WTC11 (cell line): Measurements from ENCODE around the gene PTPRG. TPM values are rescaled to one million over a fixed set of nuclear protein-coding genes. Genes with fewer than 3 reads are reported as not detected.

Experiments
- ATAC-seq: fragments of 200-7000 bp; cut with Tn5 transposase; 2 replicates; pipeline ENCODE4 v1.10.0; 2021; ENCODE audit warnings: mild to moderate bottlenecking, moderate library complexity
- CTCF ChIA-PET: fragments of 300-600 bp; sonication (Branson Sonifier 250); formaldehyde crosslinking; loops from one replicate; lab custom pipeline; 2021; ENCODE audit warnings: antibody characterized with exemption; lab: Charles Lee
- POLR2A ChIA-PET: fragments of 350-600 bp; sonication (Branson Sonifier 250); formaldehyde crosslinking; loops from one replicate; lab custom pipeline; 2021; ENCODE audit warnings: antibody characterized with exemption; lab: Charles Lee
- DNase-seq: peaks from one replicate; pipeline ENCODE4 v3.0.0; 2021; ENCODE audit warnings: low spot score
- H3K27ac Mint-ChIP-seq: 2 replicates; pipeline ENCODE4 v1.8.0; 2021; ENCODE audit warnings: mixed read lengths
- H3K27me3 Mint-ChIP-seq: 2 replicates; pipeline ENCODE4 v1.8.0; 2021; ENCODE audit warnings: low read depth, mild to moderate bottlenecking, moderate library complexity, mixed read lengths
- H3K36me3 Mint-ChIP-seq: 2 replicates; pipeline ENCODE4 v1.8.0; 2021; ENCODE audit warnings: mixed read lengths
- H3K4me1 Mint-ChIP-seq: 2 replicates; pipeline ENCODE4 v1.8.0; 2022; ENCODE audit warnings: mixed read lengths
- H3K4me3 Mint-ChIP-seq: 2 replicates; pipeline ENCODE4 v1.8.0; 2021; ENCODE audit warnings: mild to moderate bottlenecking, moderate library complexity, mixed read lengths
- H3K9me3 Mint-ChIP-seq: 2 replicates; pipeline ENCODE4 v1.8.0; 2021; ENCODE audit warnings: mixed read lengths
- CDX4 ChIP-seq: fragments of 250-450 bp; sonication (Bioruptor Pico); IDR thresholded peaks from 2 replicates; pipeline ENCODE4 v1.9.0; 2021; ENCODE audit warnings: moderate library complexity, mild to moderate bottlenecking, inconsistent platforms, borderline replicate concordance
- CREB1 ChIP-seq: sonication (generic); formaldehyde crosslinking; IDR thresholded peaks from 2 replicates; pipeline ENCODE4 v1.8.0; 2023; ENCODE audit warnings: mild to moderate bottlenecking, missing genetic modification reagents
- CREM ChIP-seq: sonication (generic); formaldehyde crosslinking; IDR thresholded peaks from 2 replicates; pipeline ENCODE4 v1.8.1; 2022; ENCODE audit warnings: mild to moderate bottlenecking, missing genetic modification reagents, moderate library complexity
- ELF4 ChIP-seq: sonication (generic); formaldehyde crosslinking; IDR thresholded peaks from 2 replicates; pipeline ENCODE4 v1.8.1; 2022; ENCODE audit warnings: low read depth, mild to moderate bottlenecking, moderate library complexity, missing genetic modification reagents
- EMX1 ChIP-seq: fragments of 250-450 bp; sonication (Bioruptor Pico); IDR thresholded peaks from 2 replicates; pipeline ENCODE4 v1.8.0; 2021; ENCODE audit warnings: mild to moderate bottlenecking
- ESRRA ChIP-seq: sonication (generic); formaldehyde crosslinking; IDR thresholded peaks from 2 replicates; pipeline ENCODE4 v1.8.1; 2022; ENCODE audit warnings: mild to moderate bottlenecking, missing genetic modification reagents, borderline replicate concordance
- ETV6 ChIP-seq: sonication (generic); formaldehyde crosslinking; IDR thresholded peaks from 2 replicates; pipeline ENCODE4 v1.8.1; 2022; ENCODE audit warnings: mild to moderate bottlenecking, missing genetic modification reagents
- FOXP1 ChIP-seq: sonication (generic); formaldehyde crosslinking; IDR thresholded peaks from 2 replicates; pipeline ENCODE4 v1.8.0; 2022; ENCODE audit warnings: missing genetic modification reagents, mild to moderate bottlenecking, moderate library complexity, borderline replicate concordance
- GTF2I ChIP-seq: fragments of 250-450 bp; sonication (Bioruptor Pico); conservative IDR thresholded peaks from 2 replicates; pipeline ENCODE4 v1.4.0; 2021; ENCODE audit warnings: mild to moderate bottlenecking
- HMGXB4 ChIP-seq: sonication (generic); formaldehyde crosslinking; IDR thresholded peaks from 2 replicates; pipeline ENCODE4 v1.8.1; 2023; ENCODE audit warnings: mild to moderate bottlenecking, moderate library complexity, missing genetic modification reagents
- PRDM15 ChIP-seq: sonication (generic); formaldehyde crosslinking; IDR thresholded peaks from 2 replicates; pipeline ENCODE4 v1.8.0; 2022; ENCODE audit warnings: missing genetic modification reagents
- SMAD4 ChIP-seq: sonication (generic); formaldehyde crosslinking; IDR thresholded peaks from 2 replicates; pipeline ENCODE4 v1.8.0; 2022; ENCODE audit warnings: mild to moderate bottlenecking, missing genetic modification reagents
- ZBTB21 ChIP-seq: sonication (generic); formaldehyde crosslinking; IDR thresholded peaks from 2 replicates; pipeline ENCODE4 v1.8.1; 2023; ENCODE audit warnings: mild to moderate bottlenecking, missing genetic modification reagents, borderline replicate concordance
- ZBTB43 ChIP-seq: sonication (generic); formaldehyde crosslinking; IDR thresholded peaks from 2 replicates; pipeline ENCODE4 v1.8.1; 2023; ENCODE audit warnings: mild to moderate bottlenecking, missing genetic modification reagents
- ZNF317 ChIP-seq: sonication (generic); formaldehyde crosslinking; IDR thresholded peaks from 2 replicates; pipeline ENCODE4 v1.8.1; 2023; ENCODE audit warnings: low read depth, mild to moderate bottlenecking, moderate library complexity, missing genetic modification reagents, borderline replicate concordance
- total RNA-seq: library from RNA; stranded (reverse); gene quantifications from 3 replicates; pipeline ENCODE4 v1.2.3, GENCODE V29; 2021
- TF ChIP-seq, protein P1 (sequence below): sonication (generic); formaldehyde crosslinking; IDR thresholded peaks from 2 replicates; pipeline ENCODE4 v1.8.0; 2023; ENCODE audit warnings: missing genetic modification reagents
- TF ChIP-seq, protein P2 (sequence below): sonication (generic); formaldehyde crosslinking; IDR thresholded peaks from 2 replicates; pipeline ENCODE4 v1.8.0; 2023; ENCODE audit warnings: mild to moderate bottlenecking, missing genetic modification reagents

PTPRG gene
- total RNA-seq, 1 experiment from 2014 or later = 106 TPM

DNA sequence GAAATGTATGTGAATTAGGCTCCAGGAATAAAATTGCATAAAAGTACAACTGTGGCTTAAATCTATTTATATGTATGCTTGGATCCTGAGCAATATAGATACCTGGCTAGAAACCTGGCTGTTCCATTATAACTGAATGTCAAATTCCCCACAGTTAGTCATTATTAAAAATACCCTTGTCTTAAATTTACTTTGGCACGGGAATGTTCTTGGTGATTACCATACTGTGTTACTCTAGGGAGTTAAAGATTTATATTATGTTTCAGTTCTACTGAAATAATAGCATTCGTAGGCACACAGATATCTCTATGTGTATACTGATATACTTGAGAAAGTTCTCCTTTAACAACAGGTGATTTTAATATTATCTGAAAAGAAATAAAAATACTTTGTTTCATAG lies 394.1 kb downstream of the PTPRG start (continued):
- TF ChIP-seq, protein P1, sequence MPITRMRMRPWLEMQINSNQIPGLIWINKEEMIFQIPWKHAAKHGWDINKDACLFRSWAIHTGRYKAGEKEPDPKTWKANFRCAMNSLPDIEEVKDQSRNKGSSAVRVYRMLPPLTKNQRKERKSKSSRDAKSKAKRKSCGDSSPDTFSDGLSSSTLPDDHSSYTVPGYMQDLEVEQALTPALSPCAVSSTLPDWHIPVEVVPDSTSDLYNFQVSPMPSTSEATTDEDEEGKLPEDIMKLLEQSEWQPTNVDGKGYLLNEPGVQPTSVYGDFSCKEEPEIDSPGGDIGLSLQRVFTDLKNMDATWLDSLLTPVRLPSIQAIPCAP = no peak
- no peak for TF ChIP-seq ELF4 (CRISPR knock-in tag)
- no peak for TF ChIP-seq SMAD4
- no peak for TF ChIP-seq CREM (CRISPR knock-in tag)

GRCh38 chr3:61956236-61956635 lies 394.9 kb downstream of the PTPRG start:
- ATAC-seq = no peak
- POLR2A ChIA-PET = no interaction called here
- TF ChIP-seq ZBTB21 (no peak), PRDM15 (CRISPR knock-in tag) (no peak), EMX1 (CRISPR knock-in tag) (no peak), ETV6 (CRISPR knock-in tag) (no peak), ELF4 (CRISPR knock-in tag) (no peak), GTF2I (CRISPR knock-in tag) (no peak), CDX4 (CRISPR knock-in tag) (no peak), ZBTB43 (no peak), HMGXB4 (CRISPR knock-in tag) (no peak), ZNF317 (CRISPR knock-in tag) (no peak), ESRRA (CRISPR knock-in tag) (no peak)
- Mint-ChIP-seq H3K9me3 (no peaks in the 10 kb centered on the region), H3K4me1 (peaks cover 42% of the 10 kb centered on the region), H3K27ac (peak overlapping the region; percentile 85; the same call in 1 of the 2 replicates), H3K4me3 (no peak overlapping the region), H3K36me3 (no peaks in the 10 kb centered on the region), H3K27me3 (no peaks in the 10 kb centered on the region)
- no peak for DNase-seq
- CTCF ChIA-PET = no interaction called here

DNA sequence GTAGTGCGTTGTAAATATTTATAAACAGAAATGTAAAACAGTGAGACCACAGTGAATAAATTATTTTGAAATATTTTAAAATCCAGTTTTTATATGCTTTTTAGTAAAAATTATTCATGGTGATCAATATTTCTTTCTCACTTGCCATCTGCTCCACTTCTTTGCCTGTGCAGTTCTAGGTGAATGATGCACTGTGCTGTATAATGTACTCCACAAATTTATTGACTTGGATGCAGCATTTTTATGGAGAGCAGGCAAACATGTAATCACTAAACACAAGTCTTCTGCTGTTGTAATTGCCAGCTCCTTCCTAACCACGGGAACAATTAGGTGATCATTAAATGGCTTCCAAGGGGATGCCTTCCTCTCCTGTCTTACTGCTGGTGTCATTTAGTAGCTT lies 395.9 kb downstream of the PTPRG start:
- ATAC-seq (no peak), DNase-seq (no peak)
- no peak overlapping the region for H3K4me3 Mint-ChIP-seq
- H3K27ac Mint-ChIP-seq = 0 out of 2 replicates have a peak overlapping the region, but pooled peaks have one; percentile 6
- ChIA-PET POLR2A (no interaction called here), CTCF (interaction anchor here (0.6 kb wide), 1 partner anchor 137 kb away, joined by 5 read pairs; no protein-coding TSS in a partner anchor)
- no peak for TF ChIP-seq CREB1 (CRISPR knock-in tag)
- TF ChIP-seq, protein P2, sequence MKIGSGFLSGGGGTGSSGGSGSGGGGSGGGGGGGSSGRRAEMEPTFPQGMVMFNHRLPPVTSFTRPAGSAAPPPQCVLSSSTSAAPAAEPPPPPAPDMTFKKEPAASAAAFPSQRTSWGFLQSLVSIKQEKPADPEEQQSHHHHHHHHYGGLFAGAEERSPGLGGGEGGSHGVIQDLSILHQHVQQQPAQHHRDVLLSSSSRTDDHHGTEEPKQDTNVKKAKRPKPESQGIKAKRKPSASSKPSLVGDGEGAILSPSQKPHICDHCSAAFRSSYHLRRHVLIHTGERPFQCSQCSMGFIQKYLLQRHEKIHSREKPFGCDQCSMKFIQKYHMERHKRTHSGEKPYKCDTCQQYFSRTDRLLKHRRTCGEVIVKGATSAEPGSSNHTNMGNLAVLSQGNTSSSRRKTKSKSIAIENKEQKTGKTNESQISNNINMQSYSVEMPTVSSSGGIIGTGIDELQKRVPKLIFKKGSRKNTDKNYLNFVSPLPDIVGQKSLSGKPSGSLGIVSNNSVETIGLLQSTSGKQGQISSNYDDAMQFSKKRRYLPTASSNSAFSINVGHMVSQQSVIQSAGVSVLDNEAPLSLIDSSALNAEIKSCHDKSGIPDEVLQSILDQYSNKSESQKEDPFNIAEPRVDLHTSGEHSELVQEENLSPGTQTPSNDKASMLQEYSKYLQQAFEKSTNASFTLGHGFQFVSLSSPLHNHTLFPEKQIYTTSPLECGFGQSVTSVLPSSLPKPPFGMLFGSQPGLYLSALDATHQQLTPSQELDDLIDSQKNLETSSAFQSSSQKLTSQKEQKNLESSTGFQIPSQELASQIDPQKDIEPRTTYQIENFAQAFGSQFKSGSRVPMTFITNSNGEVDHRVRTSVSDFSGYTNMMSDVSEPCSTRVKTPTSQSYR (CRISPR knock-in tag) = no peak
- no peak for TF ChIP-seq FOXP1 (CRISPR knock-in tag)
- no peak for TF ChIP-seq HMGXB4 (CRISPR knock-in tag)
- no peaks in the 10 kb centered on the region for H3K27me3 Mint-ChIP-seq
- peaks cover 49% of the 10 kb centered on the region for H3K4me1 Mint-ChIP-seq
- H3K9me3 Mint-ChIP-seq = no peaks in the 10 kb centered on the region
- H3K36me3 Mint-ChIP-seq = no peaks in the 10 kb centered on the region
